Measurements from ENCODE around the gene BCAR1. TPM values are rescaled to one million over a fixed set of nuclear protein-coding genes. Genes with fewer than 3 reads are reported as not detected.

BCAR1 gene
- total and polyA plus RNA-seq, 3 donors from 2014 or later, result 83.8 to 201 (median 139) TPM

GRCh38 chr16:75233611-75233938 is 17.8 kb downstream of the BCAR1 start:
- Histone ChIP-seq H3K4me3 (no peak overlapping the region), H3K4me1 (peaks cover 38% of the 10 kb centered on the region), H3K36me3 (ENCODE audit: low read depth, missing control alignments) (no peaks in the 10 kb centered on the region), H3K27me3 (no peaks in the 10 kb centered on the region), H3K27ac (peak overlapping the region in 1 of 2 donors; percentile 21), H3K9me3 (no peaks in the 10 kb centered on the region)
- 49 to 58% methylated on average over 6 to 7 of the region's 7 CpGs for WGBS, 2 donors
- DNase-seq, result no peak
- no peak for TF ChIP-seq POLR2A (IDR thresholded peaks at IDR 0.05)
- intact Hi-C loops (cut with DNase I; ENCODE audit: low total_unique reads), result loop anchor here (10.0 kb wide), 1 partner anchor 151 kb away; no protein-coding TSS in a partner anchor

DNA sequence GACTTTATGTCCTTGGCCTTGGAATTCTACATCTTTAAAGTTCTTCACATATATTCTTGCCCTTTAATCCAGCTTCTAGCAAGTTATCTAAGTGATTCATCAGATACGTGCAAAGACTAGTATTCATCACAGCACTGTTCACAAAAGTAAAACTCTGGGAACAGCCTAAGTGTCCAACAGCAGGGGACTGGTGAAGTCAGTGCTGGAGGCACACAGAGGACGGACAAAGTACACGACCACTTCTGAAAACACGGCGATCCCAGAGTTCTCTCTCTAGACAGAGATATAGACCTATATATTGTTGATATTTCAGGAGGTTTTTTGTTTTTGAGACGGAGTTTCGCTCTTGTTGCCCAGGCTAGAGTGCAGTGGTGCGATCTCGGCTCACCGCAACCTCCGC is 19.9 kb downstream of the BCAR1 start:
- H3K4me1 ChIP-seq, result peaks cover 21% of the 10 kb centered on the region
- 79 to 90% methylated on average over 11 of the region's 11 CpGs for WGBS, 2 donors
- H3K4me3 ChIP-seq, result no peak overlapping the region
- no peaks in the 10 kb centered on the region for H3K27me3 ChIP-seq
- no peak for DNase-seq
- TF ChIP-seq, protein P1, sequence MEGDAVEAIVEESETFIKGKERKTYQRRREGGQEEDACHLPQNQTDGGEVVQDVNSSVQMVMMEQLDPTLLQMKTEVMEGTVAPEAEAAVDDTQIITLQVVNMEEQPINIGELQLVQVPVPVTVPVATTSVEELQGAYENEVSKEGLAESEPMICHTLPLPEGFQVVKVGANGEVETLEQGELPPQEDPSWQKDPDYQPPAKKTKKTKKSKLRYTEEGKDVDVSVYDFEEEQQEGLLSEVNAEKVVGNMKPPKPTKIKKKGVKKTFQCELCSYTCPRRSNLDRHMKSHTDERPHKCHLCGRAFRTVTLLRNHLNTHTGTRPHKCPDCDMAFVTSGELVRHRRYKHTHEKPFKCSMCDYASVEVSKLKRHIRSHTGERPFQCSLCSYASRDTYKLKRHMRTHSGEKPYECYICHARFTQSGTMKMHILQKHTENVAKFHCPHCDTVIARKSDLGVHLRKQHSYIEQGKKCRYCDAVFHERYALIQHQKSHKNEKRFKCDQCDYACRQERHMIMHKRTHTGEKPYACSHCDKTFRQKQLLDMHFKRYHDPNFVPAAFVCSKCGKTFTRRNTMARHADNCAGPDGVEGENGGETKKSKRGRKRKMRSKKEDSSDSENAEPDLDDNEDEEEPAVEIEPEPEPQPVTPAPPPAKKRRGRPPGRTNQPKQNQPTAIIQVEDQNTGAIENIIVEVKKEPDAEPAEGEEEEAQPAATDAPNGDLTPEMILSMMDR (IDR thresholded peaks at IDR 0.05), result no peak
- no peak for TF ChIP-seq POLR2A (IDR thresholded peaks at IDR 0.05)
- H3K27ac ChIP-seq, result no peak overlapping the region
- no peaks in the 10 kb centered on the region for H3K9me3 ChIP-seq
- no peaks in the 10 kb centered on the region for H3K36me3 ChIP-seq (ENCODE audit: low read depth, missing control alignments)
- intact Hi-C loops (cut with DNase I; ENCODE audit: low total_unique reads), result loop anchor here (10.0 kb wide), 1 partner anchor 153 kb away; no protein-coding TSS in a partner anchor

- DNase-seq, result no peak
- WGBS, 2 donors, result 64 to 80% methylated on average over 9 of the region's 9 CpGs
- TF ChIP-seq, protein P1 (IDR thresholded peaks at IDR 0.05), result no peak
- TF ChIP-seq POLR2A (IDR thresholded peaks at IDR 0.05), result no peak
- peaks cover 21% of the 10 kb centered on the region for H3K4me1 ChIP-seq
- H3K36me3 ChIP-seq (ENCODE audit: low read depth, missing control alignments), result no peaks in the 10 kb centered on the region
- H3K27ac ChIP-seq, result no peak overlapping the region
- no peaks in the 10 kb centered on the region for H3K9me3 ChIP-seq
- intact Hi-C loops (cut with DNase I; ENCODE audit: low total_unique reads), result loop anchor here (10.0 kb wide), 1 partner anchor 154 kb away; no protein-coding TSS in a partner anchor
- no peak overlapping the region for H3K4me3 ChIP-seq
- no peaks in the 10 kb centered on the region for H3K27me3 ChIP-seq
These were observed 20.8 kb downstream of the BCAR1 start for GRCh38 chr16:75230471-75231110.

DNA sequence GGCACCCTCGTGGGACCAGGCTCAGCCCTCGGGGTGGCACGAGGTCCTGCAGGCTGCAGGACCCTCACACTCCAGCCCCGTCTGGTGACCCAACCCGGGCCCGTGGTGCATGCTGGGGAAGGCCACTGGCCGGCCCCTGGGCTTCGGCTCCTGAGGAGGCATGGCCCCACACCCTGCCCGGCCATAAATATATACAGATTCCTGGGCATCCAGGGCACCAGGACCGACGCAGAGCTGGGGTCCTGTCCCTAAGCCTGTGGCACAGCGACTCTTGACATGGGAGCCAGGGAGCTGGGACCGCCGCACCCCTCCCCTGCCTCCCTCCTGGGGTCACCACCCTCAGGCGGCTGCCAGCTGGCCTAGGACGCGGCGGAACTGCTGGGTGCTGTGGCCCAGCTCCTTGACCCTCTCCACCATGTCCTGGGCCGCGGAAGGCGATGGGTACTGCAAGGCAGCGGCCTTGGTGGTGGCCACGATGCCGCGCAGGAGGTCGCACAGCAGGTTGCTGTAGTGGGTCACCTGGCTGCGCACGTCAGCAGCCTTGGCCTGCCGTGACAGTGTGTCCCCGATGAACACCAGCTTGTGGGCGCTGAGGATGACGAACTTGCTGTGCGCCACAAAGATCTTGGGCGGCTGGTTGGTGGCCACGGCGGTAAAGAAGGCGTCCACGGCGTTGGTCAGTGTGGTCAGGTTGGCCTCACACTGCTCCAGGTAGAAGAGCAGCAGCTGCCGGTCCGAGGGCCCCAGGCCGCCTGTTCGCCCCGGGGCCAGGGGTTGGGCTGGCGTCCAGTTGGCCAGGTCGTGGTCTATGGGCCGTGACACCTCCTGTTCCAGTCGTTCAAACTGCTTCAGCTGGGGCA is 22.0 kb downstream of the BCAR1 start:
- H3K27me3 ChIP-seq, result no peaks in the 10 kb centered on the region
- peaks cover 10% of the 10 kb centered on the region for H3K4me1 ChIP-seq
- DNase-seq, result no peak
- no peak overlapping the region for H3K27ac ChIP-seq
- no peaks in the 10 kb centered on the region for H3K9me3 ChIP-seq
- intact Hi-C loops (cut with DNase I; ENCODE audit: low total_unique reads), result loop anchor here (10.0 kb wide), 1 partner anchor 155 kb away; no protein-coding TSS in a partner anchor
- no peaks in the 10 kb centered on the region for H3K36me3 ChIP-seq (ENCODE audit: low read depth, missing control alignments)
- no peak overlapping the region for H3K4me3 ChIP-seq
- TF ChIP-seq POLR2A (IDR thresholded peaks at IDR 0.05), result no peak
- TF ChIP-seq, protein P1 (IDR thresholded peaks at IDR 0.05), result no peak
- WGBS, 2 donors, result 90 to 100% methylated on average over 6 to 48 of the region's 48 CpGs
